Dendritic cell treated with granulocyte-macrophage colony-stimulating factor and Interleukin-4, amounts not matched to agents 40 ng/mL and 50 ng/mL, for 4 days (primary cell): ENCODE results near the gene CYS1.
"Not testable (repeated sequence)": the region's sequence is repeated elsewhere in the genome, so short reads cannot be mapped to it uniquely, and the experiment has no call there.

Experiments used
- H3K27ac Mint-ChIP-seq: one replicate; pipeline ENCODE4 v1.8.0; 2022; ENCODE audit warnings: mild to moderate bottlenecking, mixed read lengths
- H3K27me3 Mint-ChIP-seq: one replicate; pipeline ENCODE4 v1.8.0; 2022; ENCODE audit warnings: mild to moderate bottlenecking, mixed read lengths
- H3K36me3 Mint-ChIP-seq: one replicate; pipeline ENCODE4 v1.8.0; 2022; ENCODE audit warnings: low read depth, mixed read lengths
- H3K4me1 Mint-ChIP-seq: one replicate; pipeline ENCODE4 v1.8.0; 2022; ENCODE audit warnings: low read depth, mixed read lengths
- H3K4me3 Mint-ChIP-seq: one replicate; pipeline ENCODE4 v1.8.0; 2022; ENCODE audit warnings: mild to moderate bottlenecking, moderate library complexity, mixed read lengths
- H3K9me3 Mint-ChIP-seq: one replicate; pipeline ENCODE4 v1.8.0; 2022; ENCODE audit warnings: mixed read lengths
- intact Hi-C: fragments of 100-400 bp; cut with micrococcal nuclease; formaldehyde crosslinking; loops from one replicate; pipeline ENCODE4 v1.15.0; 2022

CYS1 gene

DNA sequence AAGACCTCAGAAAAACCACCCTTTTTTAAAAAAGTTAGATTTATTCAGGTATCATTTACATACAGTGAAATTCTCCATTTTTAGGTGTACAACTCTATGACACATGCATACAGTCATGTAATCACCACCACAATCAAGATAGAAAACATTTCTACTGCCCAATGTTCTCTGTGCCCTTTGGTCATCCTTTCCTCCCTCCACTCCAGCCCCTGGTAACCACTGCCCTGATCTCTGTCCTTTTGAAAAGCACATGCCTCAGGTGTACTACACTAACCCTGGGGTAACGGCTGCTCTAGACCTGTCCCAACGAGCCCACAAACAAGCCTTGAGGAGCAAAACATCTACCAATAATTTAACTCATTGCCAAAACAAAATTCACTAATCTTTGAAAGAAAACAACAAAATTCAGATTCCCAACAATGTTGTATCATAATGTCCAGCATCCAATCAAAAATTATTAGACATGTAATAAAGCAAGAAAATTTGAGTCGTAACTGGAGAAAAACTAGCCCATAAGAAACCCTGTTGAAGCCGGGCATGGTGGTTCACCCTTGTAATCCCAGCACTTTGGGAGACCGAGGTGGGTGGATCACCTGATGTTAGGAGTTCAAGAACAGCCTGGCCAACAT, 62.8 kb downstream of the CYS1 start:
- H3K4me1 Mint-ChIP-seq, result peaks cover 22% of the 10 kb centered on the region
- intact Hi-C loops, result no loop called here

DNA sequence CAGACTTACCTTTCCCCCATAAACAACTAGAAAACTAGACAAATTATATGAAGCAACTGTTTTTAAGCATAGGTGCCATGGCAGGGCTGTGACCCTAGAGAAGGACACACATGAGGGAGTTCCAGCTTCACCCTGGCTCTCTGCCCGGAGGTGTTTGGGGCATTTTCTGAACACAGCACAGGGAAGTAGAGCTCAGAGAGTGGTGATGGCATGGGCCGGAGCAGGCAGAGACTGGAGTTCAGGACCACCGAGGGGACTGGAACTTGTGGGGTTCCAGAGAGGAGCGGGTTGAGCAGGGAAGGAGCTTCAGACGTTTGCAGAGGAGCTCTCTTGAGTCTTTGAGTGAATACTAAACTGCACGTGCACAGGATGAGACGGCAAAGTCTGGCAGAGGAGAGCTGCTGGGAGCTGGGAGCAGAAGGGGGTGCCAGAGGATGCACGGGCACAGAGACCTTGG, 63.4 kb downstream of the CYS1 start:
- intact Hi-C loops, result no loop called here
- peaks cover 14% of the 10 kb centered on the region for H3K27me3 Mint-ChIP-seq
- no peak overlapping the region for H3K27ac Mint-ChIP-seq
- no peak overlapping the region for H3K4me3 Mint-ChIP-seq
- H3K9me3 Mint-ChIP-seq, result no peaks in the 10 kb centered on the region
- H3K4me1 Mint-ChIP-seq, result peaks cover 22% of the 10 kb centered on the region
- no peaks in the 10 kb centered on the region for H3K36me3 Mint-ChIP-seq

More for the DNA sequence above, 62.8 kb downstream of the CYS1 start:
- H3K27ac Mint-ChIP-seq, result no peak overlapping the region
- H3K36me3 Mint-ChIP-seq, result no peaks in the 10 kb centered on the region
- no peaks in the 10 kb centered on the region for H3K9me3 Mint-ChIP-seq
- no peak overlapping the region for H3K4me3 Mint-ChIP-seq
- H3K27me3 Mint-ChIP-seq, result peaks cover 14% of the 10 kb centered on the region

DNA sequence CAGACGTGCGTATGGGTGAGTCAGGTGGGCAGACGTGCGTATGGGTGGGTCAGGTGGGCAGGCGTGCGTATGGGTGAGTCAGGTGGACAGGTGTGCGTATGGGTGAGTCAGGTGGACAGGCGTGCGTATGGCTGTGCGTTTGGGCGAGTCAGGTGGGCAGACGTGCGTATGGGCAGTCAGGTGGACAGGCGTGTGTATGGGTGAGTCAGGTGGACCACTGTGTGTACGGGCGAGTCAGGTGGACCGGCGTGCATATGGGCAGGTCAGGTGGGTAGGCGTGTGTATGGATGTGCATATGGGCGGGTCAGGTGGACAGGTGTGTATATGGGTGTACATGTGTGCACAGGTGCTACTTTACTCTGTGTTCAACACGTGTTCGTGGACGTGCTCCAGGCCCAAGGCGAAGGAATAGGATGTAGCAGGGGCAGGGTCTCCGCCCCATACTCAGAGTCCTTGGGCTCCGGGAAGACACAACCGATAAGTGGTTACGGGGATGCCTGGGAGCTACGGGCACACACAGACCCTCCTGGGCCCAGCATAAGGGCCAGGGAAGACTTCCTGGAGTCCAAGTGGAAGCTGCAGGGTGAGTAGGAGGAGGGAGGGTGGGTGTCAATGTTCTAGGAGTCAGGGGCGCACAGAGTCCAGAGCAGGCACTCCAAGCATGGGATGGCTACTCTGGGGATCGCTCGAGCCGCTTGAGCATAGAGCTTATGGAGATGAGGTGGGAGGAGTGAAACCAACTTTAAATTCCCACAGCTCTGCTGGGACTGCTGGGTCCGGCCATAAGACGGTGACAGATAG, 64.0 kb downstream of the CYS1 start:
- no peak overlapping the region for H3K4me3 Mint-ChIP-seq
- intact Hi-C loops, result no loop called here
- H3K36me3 Mint-ChIP-seq, result no peaks in the 10 kb centered on the region

DNA sequence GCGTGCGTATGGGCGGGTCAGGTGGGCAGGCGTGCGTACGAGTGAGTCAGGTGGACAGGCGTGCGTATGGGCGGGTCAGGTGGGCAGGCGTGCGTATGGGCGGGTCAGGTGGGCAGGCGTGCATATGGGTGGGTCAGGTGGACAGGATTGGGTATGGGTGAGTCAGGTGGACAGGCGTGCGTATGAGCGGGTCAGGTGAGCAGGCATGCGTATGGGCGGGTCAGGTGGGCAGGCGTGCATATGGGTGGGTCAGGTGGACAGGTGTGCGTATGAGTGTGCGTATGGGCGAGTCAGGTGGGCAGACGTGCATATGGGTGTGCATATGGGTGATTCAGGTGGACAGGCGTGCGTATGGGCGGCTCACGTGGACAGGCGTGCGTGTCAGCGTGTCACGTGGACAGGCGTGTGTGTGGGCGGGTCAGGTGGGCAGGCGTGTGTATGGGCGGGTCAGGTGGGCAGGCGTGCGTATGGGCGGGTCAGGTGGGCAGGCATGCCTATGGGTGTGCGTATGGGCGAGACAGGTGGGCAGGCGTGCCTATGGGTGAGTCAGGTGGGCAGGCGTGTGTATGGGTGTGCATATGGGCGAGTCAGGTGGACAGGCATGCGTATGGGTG, 64.7 kb downstream of the CYS1 start:
- H3K4me3 Mint-ChIP-seq, H3K36me3 Mint-ChIP-seq: not testable (repeated sequence)

More for the DNA sequence above, 64.0 kb downstream of the CYS1 start:
- no peaks in the 10 kb centered on the region for H3K9me3 Mint-ChIP-seq
- peaks cover 14% of the 10 kb centered on the region for H3K27me3 Mint-ChIP-seq
- H3K4me1 Mint-ChIP-seq, result peaks cover 22% of the 10 kb centered on the region
- no peak overlapping the region for H3K27ac Mint-ChIP-seq

DNA sequence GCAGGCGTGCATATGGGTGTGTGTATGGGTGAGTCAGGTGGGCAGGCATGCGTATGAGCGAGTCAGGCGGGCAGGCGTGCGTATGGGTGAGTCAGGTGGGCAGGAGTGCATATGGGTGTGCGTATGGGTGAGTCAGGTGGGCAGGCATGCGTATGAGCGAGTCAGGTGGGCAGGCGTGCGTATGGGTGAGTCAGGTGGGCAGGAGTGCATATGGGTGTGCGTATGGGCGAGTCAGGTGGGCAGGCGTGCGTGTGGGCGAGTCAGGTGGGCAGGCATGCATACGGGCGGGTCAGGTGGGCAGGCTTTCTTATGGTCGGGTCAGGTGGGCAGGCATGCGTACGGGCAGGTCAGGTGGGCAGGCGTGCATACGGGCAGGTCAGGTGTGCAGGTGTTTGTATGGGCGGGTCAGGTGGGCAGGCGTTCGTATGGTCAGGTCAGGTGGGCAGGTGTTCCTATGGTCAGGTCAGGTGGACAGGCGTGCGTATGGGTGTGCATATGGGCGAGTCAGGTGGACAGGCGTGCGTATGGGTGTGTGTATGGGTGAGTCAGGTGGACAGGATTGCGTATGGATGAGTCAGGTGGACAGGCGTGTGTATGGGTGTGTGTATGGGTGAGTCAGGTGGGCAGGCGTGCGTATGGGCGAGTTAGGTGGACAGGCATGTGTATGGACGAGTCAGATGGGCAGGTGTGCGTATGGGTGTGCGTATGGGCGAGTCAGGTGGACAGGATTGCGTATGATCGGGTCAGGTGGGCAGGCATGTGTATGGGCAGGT, 65.6 kb downstream of the CYS1 start:
- H3K36me3 Mint-ChIP-seq, result no peaks in the 10 kb centered on the region
- peaks cover 12% of the 10 kb centered on the region for H3K4me1 Mint-ChIP-seq
- intact Hi-C loops, result no loop called here
- H3K27ac Mint-ChIP-seq, result no peak overlapping the region
- H3K9me3 Mint-ChIP-seq, result no peaks in the 10 kb centered on the region
- H3K4me3 Mint-ChIP-seq, result no peak overlapping the region
- peaks cover 14% of the 10 kb centered on the region for H3K27me3 Mint-ChIP-seq

More for the DNA sequence above, 64.7 kb downstream of the CYS1 start:
- intact Hi-C loops, H3K27ac Mint-ChIP-seq, H3K9me3 Mint-ChIP-seq: not testable (repeated sequence)
- H3K4me1 Mint-ChIP-seq, result peaks cover 19% of the 10 kb centered on the region
- peaks cover 14% of the 10 kb centered on the region for H3K27me3 Mint-ChIP-seq

DNA sequence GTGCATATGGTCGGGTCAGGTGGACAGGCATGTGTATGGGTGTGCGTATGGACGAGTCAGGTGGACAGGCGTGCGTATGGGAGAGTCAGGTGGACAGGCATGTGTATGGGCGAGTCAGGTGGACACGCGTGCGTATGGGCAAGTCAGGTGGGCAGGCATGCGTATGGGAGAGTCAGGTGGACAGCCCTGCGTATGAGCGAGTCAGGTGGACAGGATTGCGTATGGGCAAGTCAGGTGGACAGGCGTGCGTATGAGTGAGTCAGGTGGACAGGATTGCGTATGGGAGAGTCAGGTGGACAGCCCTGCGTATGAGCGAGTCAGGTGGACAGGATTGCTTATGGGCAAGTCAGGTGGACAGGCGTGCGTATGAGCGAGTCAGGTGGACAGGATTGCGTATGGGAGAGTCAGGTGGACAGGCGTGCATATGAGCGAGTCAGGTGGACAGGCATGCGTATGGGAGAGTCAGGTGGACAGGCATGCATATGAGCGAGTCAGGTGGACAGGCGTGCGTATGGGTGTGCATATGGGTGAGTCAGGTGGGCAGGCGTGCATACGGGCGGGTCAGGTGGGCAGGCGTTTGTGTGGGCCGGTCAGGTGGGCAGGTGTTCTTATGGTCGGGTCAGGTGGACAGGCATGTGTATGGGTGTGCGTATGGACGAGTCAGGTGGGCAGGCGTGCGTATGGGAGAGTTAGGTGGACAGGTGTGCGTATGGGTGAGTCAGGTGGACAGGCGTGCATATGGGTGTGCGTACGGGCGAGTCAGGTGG, 66.4 kb downstream of the CYS1 start:
- intact Hi-C loops, H3K36me3 Mint-ChIP-seq, H3K27ac Mint-ChIP-seq, H3K4me1 Mint-ChIP-seq, H3K4me3 Mint-ChIP-seq, H3K9me3 Mint-ChIP-seq: not testable (repeated sequence)
- H3K27me3 Mint-ChIP-seq, result peaks cover 11% of the 10 kb centered on the region

DNA sequence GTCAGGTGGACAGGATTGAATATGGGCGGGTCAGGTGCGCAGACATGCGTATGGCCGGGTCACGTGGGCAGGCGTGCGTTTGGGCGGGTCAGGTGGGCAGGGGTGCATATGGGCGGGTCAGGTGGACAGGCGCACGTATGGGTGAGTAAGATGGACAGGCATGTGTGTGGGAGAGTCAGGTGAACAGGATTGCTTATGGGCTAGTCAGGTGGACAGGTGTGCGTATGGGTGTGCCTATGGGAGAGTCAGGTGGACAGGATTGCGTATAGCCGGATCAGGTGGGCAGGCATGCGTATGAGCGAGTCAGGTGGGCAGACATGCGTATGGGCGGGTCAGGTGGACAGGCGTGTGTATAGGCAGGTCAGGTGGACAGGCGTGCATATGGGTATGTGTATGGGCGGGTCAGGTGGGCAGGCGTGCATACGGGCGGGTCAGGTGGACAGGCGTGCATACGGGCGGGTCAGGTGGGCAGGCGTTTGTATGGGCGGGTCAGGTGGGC, 67.2 kb downstream of the CYS1 start:
- Mint-ChIP-seq H3K9me3 (no peaks in the 10 kb centered on the region), H3K36me3 (no peaks in the 10 kb centered on the region), H3K27me3 (peaks cover 19% of the 10 kb centered on the region), H3K27ac (no peak overlapping the region), H3K4me3 (no peak overlapping the region), H3K4me1 (peaks cover 1% of the 10 kb centered on the region)
- intact Hi-C loops, result no loop called here

DNA sequence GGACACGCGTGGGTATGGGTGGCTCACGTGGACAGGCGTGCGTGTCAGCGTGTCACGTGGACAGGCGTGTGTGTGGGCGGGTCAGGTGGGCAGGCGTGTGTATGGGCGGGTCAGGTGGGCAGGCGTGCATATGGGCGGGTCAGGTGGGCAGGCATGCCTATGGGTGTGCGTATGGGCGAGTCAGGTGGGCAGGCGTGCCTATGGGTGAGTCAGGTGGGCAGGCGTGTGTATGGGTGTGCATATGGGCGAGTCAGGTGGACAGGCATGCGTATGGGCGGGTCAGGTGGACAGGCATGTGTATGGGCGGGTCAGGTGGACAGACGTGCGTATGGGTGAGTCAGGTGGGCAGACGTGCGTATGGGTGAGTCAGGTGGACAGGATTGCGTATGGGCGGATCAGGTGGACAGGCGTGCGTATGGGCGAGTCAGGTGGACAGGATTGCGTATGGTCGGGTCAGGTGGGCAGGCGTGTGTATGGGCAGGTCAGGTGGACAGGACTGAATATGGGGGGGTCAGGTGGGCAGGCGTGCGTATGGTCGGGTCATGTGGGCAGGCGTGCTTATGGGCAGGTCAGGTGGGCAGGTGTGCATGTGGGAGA, 67.7 kb downstream of the CYS1 start:
- H3K4me3 Mint-ChIP-seq, H3K9me3 Mint-ChIP-seq, intact Hi-C loops, H3K36me3 Mint-ChIP-seq, H3K4me1 Mint-ChIP-seq, H3K27ac Mint-ChIP-seq: not testable (repeated sequence)
- H3K27me3 Mint-ChIP-seq, result peaks cover 23% of the 10 kb centered on the region

DNA sequence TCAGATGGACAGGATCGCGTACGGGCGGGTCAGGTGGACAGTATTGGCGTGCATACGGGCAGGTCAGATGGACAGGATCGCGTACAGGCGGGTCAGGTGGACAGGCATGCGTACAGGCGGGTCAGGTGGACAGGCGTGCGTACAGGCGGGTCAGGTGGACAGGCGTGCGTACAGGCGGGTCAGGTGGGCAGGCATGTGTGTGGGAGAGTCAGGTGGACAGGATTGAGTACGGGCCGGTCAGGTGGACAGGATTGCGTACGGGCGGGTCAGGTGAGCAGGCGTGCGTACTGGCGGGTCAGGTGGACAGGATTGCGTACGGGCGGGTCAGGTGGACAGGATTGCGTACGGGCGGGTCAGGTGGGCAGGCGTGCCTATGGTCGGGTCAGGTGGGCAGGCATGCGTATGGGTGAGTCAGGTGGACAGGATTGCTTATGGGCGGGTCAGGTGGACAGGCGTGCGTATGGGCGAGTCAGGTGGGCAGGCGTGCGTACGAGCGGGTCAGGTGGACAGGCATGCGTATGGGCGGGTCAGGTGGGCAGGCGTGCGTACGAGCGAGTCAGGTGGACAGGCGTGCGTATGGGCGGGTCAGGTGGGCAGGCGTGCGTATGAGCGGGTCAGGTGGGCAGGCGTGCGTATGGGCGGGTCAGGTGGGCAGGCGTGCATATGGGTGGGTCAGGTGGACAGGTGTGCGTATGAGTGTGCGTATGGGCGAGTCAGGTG, 68.4 kb downstream of the CYS1 start:
- H3K4me1 Mint-ChIP-seq, H3K27ac Mint-ChIP-seq: not testable (repeated sequence)

DNA sequence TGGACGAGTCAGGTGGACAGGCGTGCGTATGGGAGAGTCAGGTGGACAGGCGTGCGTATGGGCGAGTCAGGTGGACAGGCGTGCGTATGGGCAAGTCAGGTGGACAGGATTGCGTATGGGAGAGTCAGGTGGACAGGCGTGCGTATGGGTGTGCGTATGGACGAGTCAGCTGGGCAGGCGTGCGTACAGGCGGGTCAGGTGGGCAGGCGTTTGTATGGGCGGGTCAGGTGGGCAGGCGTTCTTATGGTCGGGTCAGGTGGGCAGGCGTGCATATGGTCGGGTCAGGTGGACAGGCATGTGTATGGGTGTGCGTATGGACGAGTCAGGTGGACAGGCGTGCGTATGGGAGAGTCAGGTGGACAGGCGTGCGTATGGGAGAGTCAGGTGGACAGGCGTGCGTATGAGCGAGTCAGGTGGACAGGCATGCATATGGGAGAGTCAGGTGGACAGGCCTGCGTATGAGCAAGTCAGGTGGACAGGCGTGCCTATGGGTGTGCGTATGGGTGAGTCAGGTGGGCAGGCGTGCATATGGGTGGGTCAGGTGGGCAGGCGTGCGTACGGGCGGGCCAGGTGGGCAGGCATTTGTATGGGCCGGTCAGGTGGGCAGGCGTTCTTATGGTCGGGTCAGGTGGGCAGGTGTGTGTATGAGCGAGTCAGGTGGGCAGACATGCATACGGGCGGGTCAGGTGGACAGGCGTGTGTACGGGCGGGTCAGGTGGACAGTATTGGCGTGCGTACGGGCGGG, 69.2 kb downstream of the CYS1 start:
- H3K9me3 Mint-ChIP-seq, H3K27ac Mint-ChIP-seq, H3K36me3 Mint-ChIP-seq, intact Hi-C loops, H3K4me3 Mint-ChIP-seq: not testable (repeated sequence)
- Mint-ChIP-seq H3K27me3 (peaks cover 26% of the 10 kb centered on the region), H3K4me1 (peaks cover 11% of the 10 kb centered on the region)

More for the DNA sequence above, 68.4 kb downstream of the CYS1 start:
- H3K27me3 Mint-ChIP-seq, result peaks cover 22% of the 10 kb centered on the region
- H3K36me3 Mint-ChIP-seq, H3K9me3 Mint-ChIP-seq, intact Hi-C loops, H3K4me3 Mint-ChIP-seq: not testable (repeated sequence)

DNA sequence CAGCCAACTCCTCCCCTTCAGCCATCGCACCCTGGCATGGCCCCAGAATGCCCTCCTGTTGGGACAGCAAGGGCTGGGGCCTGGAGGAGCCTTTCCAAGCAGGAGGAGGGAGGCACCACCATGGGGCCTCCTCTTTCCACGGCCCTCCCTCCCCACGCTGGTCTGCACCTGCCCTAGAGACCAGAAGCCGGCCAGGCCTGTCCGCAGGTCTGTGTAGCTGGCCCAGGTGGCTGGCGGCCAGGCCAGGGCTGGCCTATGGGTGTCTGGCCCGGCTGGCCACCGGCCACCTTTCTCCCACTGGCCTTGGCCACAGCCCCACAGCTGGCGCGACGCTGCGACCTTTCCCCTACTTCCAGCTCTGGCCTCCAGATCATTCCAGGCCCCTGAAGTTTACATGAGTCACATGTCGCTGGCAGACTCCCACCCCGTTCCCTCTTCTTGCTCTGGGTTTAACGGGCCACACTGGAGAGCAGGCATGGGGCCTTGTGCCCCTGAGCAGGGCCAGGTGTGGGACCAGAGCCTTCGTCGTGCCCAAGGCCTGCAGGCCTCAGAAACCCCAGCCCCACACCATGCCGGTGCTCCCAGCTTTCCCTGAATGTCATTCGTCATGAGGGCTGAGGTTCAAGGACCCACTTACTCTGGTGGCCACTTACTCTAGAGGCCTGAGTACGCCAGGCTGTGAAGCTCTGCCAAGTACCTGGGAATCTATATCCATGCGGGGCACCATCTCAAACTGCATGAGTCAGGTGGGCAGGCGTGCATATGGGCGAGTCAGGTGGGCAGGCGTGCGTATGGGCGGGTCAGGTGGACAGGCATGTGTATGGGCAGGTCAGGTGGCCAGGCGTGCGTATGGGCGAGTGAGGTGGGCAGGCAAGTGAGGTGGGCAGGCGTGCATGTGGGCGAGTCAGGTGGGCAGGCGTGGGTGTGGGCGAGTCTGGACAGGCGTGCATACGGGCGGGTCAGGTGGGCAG, 70.1 kb downstream of the CYS1 start:
- intact Hi-C loops, result no loop called here
- no peaks in the 10 kb centered on the region for H3K9me3 Mint-ChIP-seq
- H3K4me1 Mint-ChIP-seq, result peaks cover 11% of the 10 kb centered on the region
- H3K27ac Mint-ChIP-seq, result no peak overlapping the region
- H3K4me3 Mint-ChIP-seq, result no peak overlapping the region
- no peaks in the 10 kb centered on the region for H3K36me3 Mint-ChIP-seq
- peaks cover 34% of the 10 kb centered on the region for H3K27me3 Mint-ChIP-seq
